Left lobe of liver (tissue), 2 donors: ENCODE measurements around the gene CKLF. TPM values are rescaled to one million over a fixed set of nuclear protein-coding genes. Genes with fewer than 3 reads are reported as not detected.
"Not testable (repeated sequence)": the region's sequence is repeated elsewhere in the genome, so short reads cannot be mapped to it uniquely, and the experiment has no call there.

Source experiments
- ATAC-seq: fragments of 200-7000 bp; cut with Tn5 transposase; one replicate; pipeline ENCODE4 v1.9.1; 2020; ENCODE audit warnings: mild to moderate bottlenecking, moderate library complexity
- DNase-seq: peaks from one replicate; pipeline ENCODE4 v3.0.0-alpha.2; 2020; ENCODE audit warnings: low spot score
- total RNA-seq: library from RNA; stranded (reverse); gene quantifications from one replicate; pipeline ENCODE4 v1.2.1, GENCODE V29; 2021
- donor health status: DM: no; HTN: no; CAD: no; lungs with moderate emphysema.
- donor health status: DM: no; HTN: yes; CAD: no.

CKLF gene, protein sequence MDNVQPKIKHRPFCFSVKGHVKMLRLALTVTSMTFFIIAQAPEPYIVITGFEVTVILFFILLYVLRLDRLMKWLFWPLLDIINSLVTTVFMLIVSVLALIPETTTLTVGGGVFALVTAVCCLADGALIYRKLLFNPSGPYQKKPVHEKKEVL
- total RNA-seq, result 10.5 TPM

DNA sequence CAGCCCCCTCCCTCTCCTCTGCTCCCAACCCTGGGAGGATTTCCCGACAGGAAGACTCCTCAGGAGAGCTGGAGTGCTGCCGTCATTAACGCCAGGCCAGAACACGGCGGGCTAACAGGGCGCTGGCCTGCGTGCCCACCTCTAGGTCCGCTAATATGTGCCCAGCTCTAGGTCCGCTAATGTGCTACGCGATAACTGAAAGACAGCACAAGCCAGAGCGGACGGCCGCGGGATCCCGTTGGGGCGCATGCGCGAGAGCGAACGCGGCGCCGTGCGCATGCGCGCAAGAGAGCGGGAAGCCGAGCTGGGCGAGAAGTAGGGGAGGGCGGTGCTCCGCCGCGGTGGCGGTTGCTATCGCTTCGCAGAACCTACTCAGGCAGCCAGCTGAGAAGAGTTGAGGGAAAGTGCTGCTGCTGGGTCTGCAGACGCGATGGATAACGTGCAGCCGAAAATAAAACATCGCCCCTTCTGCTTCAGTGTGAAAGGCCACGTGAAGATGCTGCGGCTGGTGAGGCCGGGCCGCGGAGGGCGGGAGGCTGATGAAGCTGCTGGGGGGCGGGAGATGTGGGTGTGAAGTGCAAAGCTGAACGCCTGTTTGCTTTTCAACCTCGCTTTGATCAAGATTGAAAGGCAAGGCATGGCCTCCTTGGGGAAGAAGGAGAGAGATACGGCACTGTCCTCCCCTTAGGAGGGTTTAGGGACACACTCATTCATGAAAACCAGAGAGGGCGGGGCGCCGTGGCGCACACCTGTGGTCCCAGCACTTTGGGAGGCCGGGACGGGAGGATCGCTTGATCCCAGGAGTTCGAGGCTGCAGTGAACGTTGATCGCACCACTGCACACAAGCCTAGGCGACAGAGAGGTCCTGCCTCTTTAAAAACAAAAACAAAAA, at the start of gene CKLF:
TSS of gene CKLF (plus strand) at position 291 of the 892 bp plus-strand sequence. CDS start at position 431, 140 bp downstream.
- ATAC-seq (peak; percentile 76), DNase-seq (peak; percentile 94)

DNA sequence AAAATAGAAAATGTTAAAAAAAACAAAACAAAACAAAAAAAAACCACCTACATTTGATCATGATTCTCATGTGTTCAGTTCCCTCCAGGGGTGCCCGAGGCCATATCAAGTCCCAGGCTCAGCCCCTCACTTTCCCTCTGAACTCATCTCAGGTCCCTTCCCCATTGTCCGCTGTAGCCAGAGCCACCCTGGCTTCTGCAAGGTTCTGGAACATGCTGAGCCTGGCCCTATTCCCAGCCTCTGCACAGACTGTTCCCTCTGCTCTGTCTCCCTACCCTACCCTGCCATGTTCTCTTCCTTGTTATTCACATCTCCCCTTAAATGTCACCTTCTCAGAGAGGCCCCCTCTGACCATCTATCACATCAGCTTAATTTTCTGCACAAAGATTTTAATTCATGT, 49.3 kb upstream of the CKLF start:
- DNase-seq, result peak; percentile 91
- peak; percentile 86 for ATAC-seq

DNA sequence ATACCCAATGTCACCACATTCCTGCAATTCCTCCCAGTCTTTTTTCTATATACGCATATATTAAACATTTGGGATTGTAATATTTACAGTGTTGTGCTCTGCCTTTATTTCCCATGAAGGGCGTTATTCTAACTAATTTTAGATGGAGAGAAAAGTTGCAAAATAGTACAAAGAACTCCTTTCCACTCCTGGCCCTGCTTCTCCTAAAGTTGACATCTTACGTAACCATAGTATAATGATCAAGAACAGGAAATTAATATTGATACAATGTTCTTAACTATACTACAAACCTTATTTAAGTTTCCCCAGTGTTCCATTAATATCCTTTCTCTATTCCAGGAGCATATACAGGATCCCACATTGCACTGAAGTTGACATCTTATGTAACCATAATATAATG, 48.8 kb upstream of the CKLF start:
- ATAC-seq (peak; percentile 35), DNase-seq (no peak)

DNA sequence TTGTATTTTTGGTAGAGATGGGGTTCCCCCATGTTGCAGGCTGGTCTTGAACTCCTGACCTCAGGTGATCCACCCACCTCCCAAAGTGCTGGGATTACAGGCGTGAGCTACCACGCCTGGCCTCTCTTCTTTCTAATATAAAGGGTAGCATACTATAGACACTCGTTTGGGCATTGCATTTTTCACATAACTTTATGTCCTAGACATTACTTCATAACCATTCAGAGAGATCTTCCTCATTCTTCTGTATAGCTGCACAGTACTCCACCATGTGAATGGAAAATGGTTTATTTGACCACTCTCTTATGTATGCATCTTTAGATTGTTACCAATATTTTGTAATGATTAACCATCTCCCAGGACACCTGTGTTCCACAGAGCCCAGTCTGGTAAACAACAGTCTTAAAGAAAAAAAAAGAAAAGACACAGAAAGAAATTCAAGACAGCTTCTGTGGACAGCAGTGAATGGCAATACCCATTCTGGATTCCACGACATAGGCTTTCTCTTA, 44.6 kb upstream of the CKLF start:
- no peak for DNase-seq
- no peak for ATAC-seq

DNA sequence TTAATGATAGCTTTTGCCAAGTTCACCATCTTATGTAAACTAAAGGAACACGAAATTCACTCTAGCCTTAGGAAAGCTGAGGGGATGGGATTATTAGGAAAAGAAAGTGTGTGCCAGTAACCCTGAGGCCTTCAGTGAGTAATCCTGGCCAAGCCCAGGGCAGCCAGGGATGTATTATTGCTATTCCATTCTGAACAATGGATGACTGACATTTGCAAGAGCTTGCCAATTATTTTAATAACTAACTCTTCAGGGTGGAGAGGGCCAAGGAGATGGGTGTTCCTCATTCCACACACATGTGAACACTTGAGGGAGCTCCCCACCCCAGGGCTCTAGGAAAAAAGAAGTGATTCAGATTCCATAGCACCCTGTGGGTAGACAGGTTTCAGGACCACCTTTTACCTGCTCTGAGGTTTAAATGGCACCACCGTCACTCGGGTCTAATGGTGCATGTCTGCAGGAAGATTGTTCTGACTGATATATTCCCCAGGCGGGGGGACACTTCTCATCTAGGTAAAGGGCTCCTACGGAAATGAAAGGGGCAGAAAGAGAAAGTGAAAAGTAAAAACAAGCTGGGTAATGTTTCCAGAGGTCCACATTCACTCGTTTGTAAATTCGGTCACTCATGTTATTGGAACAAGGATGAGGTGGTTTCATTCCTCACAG, 44.0 kb upstream of the CKLF start:
- no peak for DNase-seq

DNA sequence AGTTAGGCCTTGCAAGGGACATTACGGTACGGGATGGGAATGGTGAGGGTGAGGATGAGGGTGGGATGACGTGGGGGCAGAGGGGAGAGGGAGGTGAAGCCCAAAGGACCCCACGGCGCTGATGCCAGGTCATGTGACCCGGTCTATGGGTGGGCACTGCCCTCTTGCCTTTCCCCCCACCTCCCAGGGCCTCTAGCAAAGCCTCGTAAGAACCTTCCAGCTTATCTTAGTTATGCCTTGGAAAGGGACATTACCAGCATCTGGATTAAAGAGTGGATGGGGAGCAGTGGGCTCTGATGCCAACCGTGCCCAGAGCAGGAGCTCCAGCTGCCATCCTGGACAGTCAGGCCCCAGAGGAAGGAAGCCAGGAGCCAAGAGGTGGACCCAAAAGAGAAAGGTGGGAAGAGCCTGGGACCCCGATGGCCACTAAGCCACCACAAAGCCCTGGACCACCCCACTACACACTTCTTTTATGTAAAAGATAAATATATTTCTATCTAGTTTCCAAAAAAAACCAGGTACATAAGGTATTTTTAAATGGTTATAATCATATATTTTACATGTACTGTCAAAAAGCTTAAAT, 43.4 kb upstream of the CKLF start:
- no peak for ATAC-seq
- no peak for DNase-seq

More for the DNA sequence above, 44.0 kb upstream of the CKLF start:
- peak; percentile 5 for ATAC-seq

DNA sequence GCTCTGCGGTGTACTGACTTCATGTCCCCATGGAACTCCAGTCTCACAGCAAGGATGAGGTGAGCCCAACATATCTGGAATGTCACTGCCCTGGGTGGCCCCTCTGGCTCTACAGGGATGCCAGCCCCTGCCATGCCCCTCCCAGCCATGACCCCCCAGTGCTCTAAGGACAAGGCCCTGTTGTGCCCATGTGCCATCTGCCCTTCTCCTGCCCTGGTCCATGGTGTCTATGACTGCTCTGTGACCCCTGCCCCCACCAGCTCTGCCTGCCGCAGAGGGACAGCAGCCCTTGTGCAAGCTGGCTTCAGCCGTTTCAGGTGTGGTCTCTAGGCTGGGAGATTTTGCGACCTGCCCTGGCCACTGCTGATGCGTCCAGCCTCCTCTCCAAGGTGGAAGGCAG, 42.8 kb upstream of the CKLF start:
- peak; percentile 52 for ATAC-seq
- no peak for DNase-seq

DNA sequence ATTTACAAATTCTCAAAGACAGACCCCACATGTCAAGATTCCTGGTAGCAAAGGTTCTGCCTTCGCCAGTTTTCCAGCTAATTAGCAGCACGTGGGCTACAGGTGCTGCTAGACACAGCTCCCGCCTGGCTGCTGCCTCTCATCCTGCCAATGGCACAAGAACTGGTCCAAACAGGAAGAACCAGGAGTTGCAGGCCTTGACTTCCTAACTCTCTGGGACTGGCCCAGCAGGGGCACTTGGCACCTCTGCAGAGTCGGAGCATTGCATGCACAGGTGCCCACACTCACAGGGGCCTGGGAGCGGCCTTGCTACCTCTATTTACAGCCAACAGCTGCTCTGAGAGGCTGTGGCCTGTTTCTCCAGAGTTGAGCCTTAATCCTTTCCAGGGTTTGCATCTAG, 42.1 kb upstream of the CKLF start:
- no peak for DNase-seq
- ATAC-seq, result peak; percentile 4

- ATAC-seq (peak; percentile 46), DNase-seq (no peak)
These were observed 41.4 kb upstream of the CKLF start for GRCh38 chr16:66510711-66511601.

- ATAC-seq (peak; percentile 9), DNase-seq (no peak)
These were observed 40.6 kb upstream of the CKLF start for GRCh38 chr16:66511602-66512271.

DNA sequence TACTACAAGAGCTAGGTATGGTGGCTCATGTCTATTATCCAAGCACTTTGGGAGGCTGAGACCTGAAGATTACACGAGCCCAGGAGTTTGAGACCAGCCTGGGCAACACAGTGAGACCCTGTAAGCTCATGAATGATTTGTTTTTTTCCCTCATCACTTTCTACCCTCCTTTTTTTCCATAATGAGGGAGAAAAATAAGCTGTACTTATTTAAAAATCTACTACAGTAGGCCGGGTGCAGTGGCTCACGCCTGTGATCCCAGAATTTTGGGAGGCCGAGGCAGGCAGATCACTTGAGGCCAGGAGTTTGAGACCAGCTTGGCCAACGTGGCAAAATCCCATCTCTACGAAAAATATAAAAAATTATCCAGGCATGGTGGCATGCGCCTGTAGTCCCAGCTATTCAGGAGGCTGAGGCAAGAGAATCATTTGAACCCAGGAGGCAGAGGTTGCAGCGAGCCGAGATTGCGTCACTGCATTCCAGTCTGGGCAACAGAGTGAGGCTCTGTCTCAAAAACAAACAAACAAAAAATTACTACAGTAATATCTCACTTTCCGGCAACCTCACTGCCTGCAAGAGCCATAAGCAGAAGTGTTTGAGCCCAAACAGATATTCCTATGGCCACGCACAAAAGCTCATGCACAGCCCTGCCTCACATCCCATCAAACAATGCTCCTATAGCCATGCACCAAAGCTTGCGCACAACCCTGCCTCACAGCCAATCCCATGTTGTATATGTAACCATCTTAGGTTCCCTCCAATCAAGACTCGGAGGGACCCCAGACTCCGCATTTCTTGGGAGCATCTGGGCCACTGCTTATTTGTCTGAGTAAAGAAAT, 39.9 kb upstream of the CKLF start:
- DNase-seq, result peak; percentile 76

GRCh38 chr16:66513111-66513723, 39.2 kb upstream of the CKLF start:
- DNase-seq (no peak), ATAC-seq (no peak)

More for the DNA sequence above, 39.9 kb upstream of the CKLF start:
- ATAC-seq, result no peak

- not testable (repeated sequence) for ATAC-seq, DNase-seq
These were observed 38.0 kb upstream of the CKLF start for GRCh38 chr16:66514391-66514790.

- ATAC-seq, DNase-seq: not testable (repeated sequence)
These were observed 37.3 kb upstream of the CKLF start for GRCh38 chr16:66514980-66515595.

- no peak for DNase-seq
These were observed 36.5 kb upstream of the CKLF start for GRCh38 chr16:66515596-66516508.

DNA sequence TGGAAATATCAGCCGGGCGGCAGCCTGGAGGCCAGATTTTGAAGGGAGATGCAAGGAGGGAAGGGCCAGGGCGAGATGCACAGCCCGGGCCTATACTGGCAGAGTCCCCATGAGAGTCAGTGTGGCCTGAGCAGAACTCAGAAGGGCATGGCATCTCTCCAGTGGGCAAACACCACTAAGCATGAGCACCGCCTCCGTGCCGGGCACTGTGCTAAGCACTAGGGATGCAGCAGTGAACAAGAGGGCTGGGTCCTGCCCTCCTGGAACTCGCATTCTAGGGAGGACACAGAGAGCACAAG, 35.9 kb upstream of the CKLF start:
- DNase-seq (no peak), ATAC-seq (peak; percentile 73)

More at GRCh38 chr16:66515596-66516508, 36.5 kb upstream of the CKLF start:
- ATAC-seq, result no peak
